HepG2 (cell line): ENCODE measurements around the gene C20orf204. TPM values are rescaled to one million over a fixed set of nuclear protein-coding genes. Genes with fewer than 3 reads are reported as not detected.

Experiments used
- ADNP ChIP-seq: sonication (generic); formaldehyde crosslinking; IDR thresholded peaks from 2 replicates; pipeline ENCODE4 v1.4.0; 2020; ENCODE audit warnings: missing genetic modification reagents
- DDIT3 ChIP-seq: sonication (generic); formaldehyde crosslinking; IDR thresholded peaks from 2 replicates; pipeline ENCODE4 v1.4.0; 2020; ENCODE audit warnings: mild to moderate bottlenecking, missing genetic modification reagents
- FOXC1 ChIP-seq: sonication (generic); formaldehyde crosslinking; IDR thresholded peaks from 2 replicates; pipeline ENCODE4 v1.8.0; 2022; ENCODE audit warnings: mild to moderate bottlenecking, missing genetic modification reagents, borderline replicate concordance
- FOXO1 ChIP-seq: sonication (generic); formaldehyde crosslinking; IDR thresholded peaks from 2 replicates; pipeline ENCODE4 v1.4.0; 2020; ENCODE audit warnings: missing genetic modification reagents
- HDAC1 ChIP-seq: sonication (generic); formaldehyde crosslinking; IDR thresholded peaks from 2 replicates; pipeline ENCODE4 v1.5.1; 2020; ENCODE audit warnings: mild to moderate bottlenecking, missing genetic modification reagents
- HMGXB4 ChIP-seq, 2 experiments: sonication (generic) in 1 of 2; formaldehyde crosslinking in 1 of 2; IDR thresholded peaks; 2 replicates each; pipeline versions ENCODE4 v1.4.0 to v1.6.1; 2018 to 2020; ENCODE audit warnings: missing genetic modification reagents in 2 of 2, borderline replicate concordance in 1 of 2, low read depth in 1 of 2, mild to moderate bottlenecking in 1 of 2, missing biosample characterization in 1 of 2
- HNRNPK ChIP-seq: fragments of 200-400 bp; formaldehyde crosslinking; IDR thresholded peaks from 2 replicates; pipeline ENCODE4 v1.6.1; 2018; ENCODE audit warnings: low read length, low read depth, moderate library complexity, mild to moderate bottlenecking; ENCODE audit not compliant: poor library complexity, severe bottlenecking
- KAT7 ChIP-seq: IDR thresholded peaks from 2 replicates; pipeline ENCODE4 v1.6.1; 2018; ENCODE audit warnings: borderline replicate concordance, missing compliant biosample characterization
- MEIS2 ChIP-seq: sonication (generic); formaldehyde crosslinking; IDR thresholded peaks from 2 replicates; pipeline ENCODE4 v1.9.0; 2021; ENCODE audit warnings: mild to moderate bottlenecking, missing genetic modification reagents
- SMYD3 ChIP-seq: sonication (generic); formaldehyde crosslinking; IDR thresholded peaks from 2 replicates; pipeline ENCODE4 v1.8.1; 2023; ENCODE audit warnings: mild to moderate bottlenecking, missing genetic modification reagents
- SRSF1 ChIP-seq: fragments of 200-400 bp; formaldehyde crosslinking; optimal IDR thresholded peaks from 2 replicates; pipeline ENCODE3; 2017; ENCODE audit warnings: mild to moderate bottlenecking, low read depth, low read length, moderate library complexity
- TEAD3 ChIP-seq: optimal IDR thresholded peaks from 2 replicates; pipeline ENCODE3; 2016; ENCODE audit warnings: borderline replicate concordance
- TFDP2 ChIP-seq: sonication (generic); formaldehyde crosslinking; IDR thresholded peaks from 2 replicates; pipeline ENCODE4 v1.4.0; 2020; ENCODE audit warnings: missing genetic modification reagents
- THAP9 ChIP-seq: sonication (generic); formaldehyde crosslinking; IDR thresholded peaks from 2 replicates; pipeline ENCODE4; 2020; ENCODE audit warnings: missing genetic modification reagents, mild to moderate bottlenecking, borderline replicate concordance
- ZBTB1 ChIP-seq: sonication (generic); formaldehyde crosslinking; IDR thresholded peaks from 2 replicates; pipeline ENCODE4 v1.4.0; 2020; ENCODE audit warnings: missing genetic modification reagents, borderline replicate concordance
- ZFP62 ChIP-seq: sonication (generic); formaldehyde crosslinking; IDR thresholded peaks from 2 replicates; pipeline ENCODE4 v1.4.0; 2020; ENCODE audit warnings: missing genetic modification reagents
- ZNF274 ChIP-seq: sonication (generic); formaldehyde crosslinking; IDR thresholded peaks from 2 replicates; pipeline ENCODE4 v1.5.1; 2020; ENCODE audit warnings: mild to moderate bottlenecking, missing genetic modification reagents
- ZNF3 ChIP-seq: IDR thresholded peaks from 2 replicates; pipeline ENCODE4 v1.7.0; 2017; ENCODE audit warnings: inconsistent platforms
- ZNF772 ChIP-seq: sonication (generic); formaldehyde crosslinking; IDR thresholded peaks from 2 replicates; pipeline ENCODE4 v1.5.0; 2020; ENCODE audit warnings: mild to moderate bottlenecking, missing genetic modification reagents
- ZNF800 ChIP-seq: sonication (generic); formaldehyde crosslinking; IDR thresholded peaks from 2 replicates; pipeline ENCODE4 v1.4.0; 2020; ENCODE audit warnings: missing genetic modification reagents
- polyA plus RNA-seq, 8 experiments: library from polyadenylated mRNA; depleted of rRNA in 3 of 8; stranded (reverse) in 7 of 8; unstranded in 1 of 8; fragments of >200 nt; fragmentation: Illumina TruSeq in 4 of 8; extraction: Trizol in 4 of 8; gene quantifications; 2 replicates each; pipeline versions ENCODE4 v1.2.1 to v1.2.3, GENCODE V29; 2011 to 2016; ENCODE audit warnings: low read depth in 4 of 8, missing spikeins in 1 of 8, mixed read lengths in 1 of 8; ENCODE audit not compliant: insufficient read depth in 1 of 8
- total RNA-seq, 5 experiments: library from RNA; depleted of rRNA; stranded (reverse); fragments of >200 nt; fragmentation: Illumina TruSeq; extraction: Trizol; gene quantifications; 2 replicates each; pipeline ENCODE4 v1.2.3, GENCODE V29; 2016; ENCODE audit warnings: low read depth in 1 of 5

Gene C20orf204
- total and polyA plus RNA-seq, 2 of the 13 experiments (the other 11 are each of a cell fraction or from before 2014, with no cell fraction given): 22.1 to 80.0 TPM

- TF ChIP-seq ZNF3 (no peak), HMGXB4 (CRISPR knock-in tag; IDR thresholded peaks at IDR 0.05; ENCODE audit: borderline replicate concordance in 1 of 2, low read depth in 1 of 2) (peak; percentile 71 to 79; a peak in 3 of 4 replicates), KAT7 (CRISPR knock-in tag) (no peak; the same call in 1 of the 2 replicates), FOXO1 (peak; percentile 21; the same call in 1 of the 2 replicates), HDAC1 (CRISPR knock-in tag) (peak; percentile 59; the same call in 1 of the 2 replicates), THAP9 (CRISPR knock-in tag) (0 out of 2 replicates have a peak, but pooled peaks have one; percentile 28), TEAD3 (CRISPR knock-in tag) (peak; percentile 39), MEIS2 (CRISPR knock-in tag) (0 out of 2 replicates have a peak, but pooled peaks have one; percentile 8), ZNF800 (CRISPR knock-in tag) (peak; percentile 96; the same call in 1 of the 2 replicates), ADNP (CRISPR knock-in tag) (no peak), TFDP2 (CRISPR knock-in tag) (peak; percentile 77; the same call in 1 of the 2 replicates), FOXC1 (peak; percentile 35; the same call in 1 of the 2 replicates), SMYD3 (CRISPR knock-in tag) (no peak), ZNF274 (no peak), SRSF1 (peak; percentile 14), ZBTB1 (CRISPR knock-in tag) (no peak), DDIT3 (CRISPR knock-in tag) (no peak), ZFP62 (CRISPR knock-in tag) (no peak), ZNF772 (CRISPR knock-in tag) (no peak), HNRNPK (peak; percentile 41)
Observed at GRCh38 chr20:64083378-64083803, 47.4 kb downstream of the C20orf204 start (continued).
